ENCODE data around the gene AMOTL1. TPM values are rescaled to one million over a fixed set of nuclear protein-coding genes. Genes with fewer than 3 reads are reported as not detected.

The AMOTL1 gene
- total RNA-seq, 2 experiments from 2014 or later: 0.08 TPM; not detected in 1

DNA sequence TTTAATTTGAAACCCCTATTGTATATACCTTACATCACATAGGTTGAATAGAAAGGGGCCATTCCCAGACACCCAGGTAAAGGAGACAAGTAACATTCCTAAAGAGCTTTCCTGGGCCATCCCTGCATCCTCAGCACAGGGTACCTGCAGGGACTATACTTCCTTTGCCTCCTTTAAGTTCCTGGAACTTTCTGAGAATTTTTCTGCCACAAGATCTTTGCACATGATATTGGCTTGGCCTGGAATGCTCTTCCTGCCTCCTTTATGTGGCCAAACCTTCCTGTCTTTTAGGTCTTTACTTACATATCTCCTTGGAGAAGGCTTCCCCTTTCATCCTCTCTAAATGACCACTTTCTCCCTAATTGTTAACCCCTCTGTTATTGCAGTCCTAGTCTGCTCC, 7.9 kb upstream of the AMOTL1 start:
- POLR2A ChIA-PET: no interaction called here
- DNase-seq (no peak), ATAC-seq (ENCODE audit: poor library complexity) (no peak)
- intact Hi-C loops (cut with DNase I, micrococcal nuclease): no loop called here
- no peaks in the 10 kb centered on the region for H3K4me1 ChIP-seq (ENCODE audit: insufficient read depth, low read length)
- no peaks in the 10 kb centered on the region for H3K9me3 ChIP-seq (ENCODE audit: control insufficient read depth in 1 of 2, insufficient read depth in 1 of 2, low read length in 2 of 2)
- TF ChIP-seq, protein P1, sequence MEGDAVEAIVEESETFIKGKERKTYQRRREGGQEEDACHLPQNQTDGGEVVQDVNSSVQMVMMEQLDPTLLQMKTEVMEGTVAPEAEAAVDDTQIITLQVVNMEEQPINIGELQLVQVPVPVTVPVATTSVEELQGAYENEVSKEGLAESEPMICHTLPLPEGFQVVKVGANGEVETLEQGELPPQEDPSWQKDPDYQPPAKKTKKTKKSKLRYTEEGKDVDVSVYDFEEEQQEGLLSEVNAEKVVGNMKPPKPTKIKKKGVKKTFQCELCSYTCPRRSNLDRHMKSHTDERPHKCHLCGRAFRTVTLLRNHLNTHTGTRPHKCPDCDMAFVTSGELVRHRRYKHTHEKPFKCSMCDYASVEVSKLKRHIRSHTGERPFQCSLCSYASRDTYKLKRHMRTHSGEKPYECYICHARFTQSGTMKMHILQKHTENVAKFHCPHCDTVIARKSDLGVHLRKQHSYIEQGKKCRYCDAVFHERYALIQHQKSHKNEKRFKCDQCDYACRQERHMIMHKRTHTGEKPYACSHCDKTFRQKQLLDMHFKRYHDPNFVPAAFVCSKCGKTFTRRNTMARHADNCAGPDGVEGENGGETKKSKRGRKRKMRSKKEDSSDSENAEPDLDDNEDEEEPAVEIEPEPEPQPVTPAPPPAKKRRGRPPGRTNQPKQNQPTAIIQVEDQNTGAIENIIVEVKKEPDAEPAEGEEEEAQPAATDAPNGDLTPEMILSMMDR (IDR thresholded peaks at IDR 0.05): no peak
- peaks cover 8% of the 10 kb centered on the region for H3K27me3 Mint-ChIP-seq
- H3K4me3 Mint-ChIP-seq: no peak overlapping the region
- H3K4me3 ChIP-seq (ENCODE audit: low read length): no peak overlapping the region
- H3K9me3 Mint-ChIP-seq: no peaks in the 10 kb centered on the region
- no peak overlapping the region for H3K27ac ChIP-seq (ENCODE audit: low read depth in 1 of 2, low read length in 2 of 2)
- peaks cover 0 to 6% of the 10 kb centered on the region in 2 experiments for H3K27me3 ChIP-seq (ENCODE audit: control insufficient read depth in 1 of 2, insufficient read depth in 2 of 2, low read length in 2 of 2)
- CTCF ChIA-PET: no interaction called here
- H3K36me3 Mint-ChIP-seq (ENCODE audit: low read depth): no peaks in the 10 kb centered on the region
- H3K27ac Mint-ChIP-seq: no peak overlapping the region
- H3K36me3 ChIP-seq (ENCODE audit: insufficient read depth, low read length): no peaks in the 10 kb centered on the region
- H3K4me1 Mint-ChIP-seq (ENCODE audit: low read depth): no peaks in the 10 kb centered on the region

DNA sequence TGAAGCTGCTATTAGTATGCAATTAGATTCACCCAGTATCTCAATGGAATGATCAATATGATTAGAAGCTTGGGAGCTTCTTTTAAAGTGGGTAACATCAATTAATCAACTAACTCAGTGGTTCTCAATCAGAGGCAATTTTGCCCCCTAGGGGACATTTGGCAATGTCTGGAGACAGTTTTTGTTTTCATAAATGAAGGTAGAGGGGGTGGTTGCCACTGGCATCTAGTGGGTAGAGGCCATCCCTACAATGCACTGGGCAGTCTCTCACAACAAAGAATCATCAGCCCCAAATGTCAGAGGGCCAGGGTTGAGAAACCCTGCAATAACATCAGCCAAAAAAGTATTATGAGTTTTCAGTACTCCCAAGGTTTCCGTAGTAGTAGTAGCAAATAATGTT, 5.9 kb upstream of the AMOTL1 start:
- Mint-ChIP-seq H3K36me3 (ENCODE audit: low read depth) (no peaks in the 10 kb centered on the region), H3K4me1 (ENCODE audit: low read depth) (no peaks in the 10 kb centered on the region), H3K9me3 (no peaks in the 10 kb centered on the region), H3K4me3 (no peak overlapping the region), H3K27me3 (peaks cover 8% of the 10 kb centered on the region), H3K27ac (no peak overlapping the region)
- TF ChIP-seq, protein P1 (IDR thresholded peaks at IDR 0.05): no peak
- ATAC-seq (ENCODE audit: poor library complexity) (no peak), DNase-seq (no peak)
- POLR2A ChIA-PET: no interaction called here
- CTCF ChIA-PET: no interaction called here
- Histone ChIP-seq H3K36me3 (ENCODE audit: insufficient read depth, low read length) (no peaks in the 10 kb centered on the region), H3K9me3 (ENCODE audit: control insufficient read depth in 1 of 2, insufficient read depth in 1 of 2, low read length in 2 of 2) (no peaks in the 10 kb centered on the region), H3K4me3 (ENCODE audit: low read length) (no peak overlapping the region), H3K27ac (ENCODE audit: low read depth in 1 of 2, low read length in 2 of 2) (no peak overlapping the region), H3K27me3 (ENCODE audit: control insufficient read depth in 1 of 2, insufficient read depth in 2 of 2, low read length in 2 of 2) (peaks cover 0 to 11% of the 10 kb centered on the region in 2 experiments), H3K4me1 (ENCODE audit: insufficient read depth, low read length) (no peaks in the 10 kb centered on the region)
- intact Hi-C loops (cut with DNase I, micrococcal nuclease): no loop called here

DNA sequence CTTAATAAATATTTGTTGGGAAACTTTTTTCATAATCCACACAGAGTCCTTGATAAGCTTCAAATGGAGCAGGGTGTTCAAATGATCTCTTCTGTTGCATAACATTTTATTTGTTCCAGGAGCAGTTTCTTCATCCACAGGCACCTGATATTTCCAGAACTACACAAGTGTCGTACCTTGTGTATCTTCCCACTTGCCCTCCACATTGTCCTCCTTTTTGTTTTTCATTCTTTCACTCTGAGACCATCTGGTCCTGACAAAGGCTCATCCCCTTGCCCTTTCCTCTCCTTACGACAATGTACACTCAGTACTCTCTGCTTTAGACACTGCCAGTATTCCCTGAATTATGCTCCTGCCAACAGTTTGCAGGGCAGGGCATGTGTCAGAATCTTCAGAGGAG, 5.2 kb upstream of the AMOTL1 start:
- H3K4me1 Mint-ChIP-seq (ENCODE audit: low read depth): no peaks in the 10 kb centered on the region
- CTCF ChIA-PET: no interaction called here
- POLR2A ChIA-PET: no interaction called here
- no peaks in the 10 kb centered on the region for H3K9me3 Mint-ChIP-seq
- TF ChIP-seq, protein P1 (IDR thresholded peaks at IDR 0.05): no peak
- intact Hi-C loops (cut with DNase I, micrococcal nuclease): no loop called here
- no peak overlapping the region for H3K4me3 Mint-ChIP-seq
- H3K36me3 Mint-ChIP-seq (ENCODE audit: low read depth): no peaks in the 10 kb centered on the region
- ATAC-seq (ENCODE audit: poor library complexity): no peak
- H3K4me3 ChIP-seq (ENCODE audit: low read length): no peak overlapping the region
- no peaks in the 10 kb centered on the region for H3K9me3 ChIP-seq (ENCODE audit: control insufficient read depth in 1 of 2, insufficient read depth in 1 of 2, low read length in 2 of 2)
- peaks cover 12% of the 10 kb centered on the region for H3K27me3 Mint-ChIP-seq
- peaks cover 0 to 19% of the 10 kb centered on the region in 2 experiments for H3K27me3 ChIP-seq (ENCODE audit: control insufficient read depth in 1 of 2, insufficient read depth in 2 of 2, low read length in 2 of 2)
- no peaks in the 10 kb centered on the region for H3K4me1 ChIP-seq (ENCODE audit: insufficient read depth, low read length)
- H3K27ac ChIP-seq (ENCODE audit: low read depth in 1 of 2, low read length in 2 of 2): no peak overlapping the region
- no peaks in the 10 kb centered on the region for H3K36me3 ChIP-seq (ENCODE audit: insufficient read depth, low read length)
- H3K27ac Mint-ChIP-seq: no peak overlapping the region
- DNase-seq: no peak

All from CD4-positive, alpha-beta T cell (primary cell).